ENCODE measurements around the gene IRGC. TPM values are rescaled to one million over a fixed set of nuclear protein-coding genes. Genes with fewer than 3 reads are reported as not detected.

Gene IRGC
- total RNA-seq, 1 donor from 2014 or later = not detected

- H3K9me3 ChIP-seq = no peaks in the 10 kb centered on the region
- intact Hi-C loops (cut with DNase I) = no loop called here
- no peaks in the 10 kb centered on the region for H3K4me1 ChIP-seq
- H3K36me3 ChIP-seq = no peaks in the 10 kb centered on the region
- H3K4me3 ChIP-seq = no peak overlapping the region
- H3K27me3 ChIP-seq = no peaks in the 10 kb centered on the region
- DNase-seq (ENCODE audit: low spot score in 2 of 2) = no peak
- no peak overlapping the region for H3K27ac ChIP-seq
- TF ChIP-seq, protein P1, sequence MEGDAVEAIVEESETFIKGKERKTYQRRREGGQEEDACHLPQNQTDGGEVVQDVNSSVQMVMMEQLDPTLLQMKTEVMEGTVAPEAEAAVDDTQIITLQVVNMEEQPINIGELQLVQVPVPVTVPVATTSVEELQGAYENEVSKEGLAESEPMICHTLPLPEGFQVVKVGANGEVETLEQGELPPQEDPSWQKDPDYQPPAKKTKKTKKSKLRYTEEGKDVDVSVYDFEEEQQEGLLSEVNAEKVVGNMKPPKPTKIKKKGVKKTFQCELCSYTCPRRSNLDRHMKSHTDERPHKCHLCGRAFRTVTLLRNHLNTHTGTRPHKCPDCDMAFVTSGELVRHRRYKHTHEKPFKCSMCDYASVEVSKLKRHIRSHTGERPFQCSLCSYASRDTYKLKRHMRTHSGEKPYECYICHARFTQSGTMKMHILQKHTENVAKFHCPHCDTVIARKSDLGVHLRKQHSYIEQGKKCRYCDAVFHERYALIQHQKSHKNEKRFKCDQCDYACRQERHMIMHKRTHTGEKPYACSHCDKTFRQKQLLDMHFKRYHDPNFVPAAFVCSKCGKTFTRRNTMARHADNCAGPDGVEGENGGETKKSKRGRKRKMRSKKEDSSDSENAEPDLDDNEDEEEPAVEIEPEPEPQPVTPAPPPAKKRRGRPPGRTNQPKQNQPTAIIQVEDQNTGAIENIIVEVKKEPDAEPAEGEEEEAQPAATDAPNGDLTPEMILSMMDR (IDR thresholded peaks at IDR 0.05) = no peak
These were observed 31.6 kb upstream of the IRGC start for GRCh38 chr19:43684326-43684725.

DNA sequence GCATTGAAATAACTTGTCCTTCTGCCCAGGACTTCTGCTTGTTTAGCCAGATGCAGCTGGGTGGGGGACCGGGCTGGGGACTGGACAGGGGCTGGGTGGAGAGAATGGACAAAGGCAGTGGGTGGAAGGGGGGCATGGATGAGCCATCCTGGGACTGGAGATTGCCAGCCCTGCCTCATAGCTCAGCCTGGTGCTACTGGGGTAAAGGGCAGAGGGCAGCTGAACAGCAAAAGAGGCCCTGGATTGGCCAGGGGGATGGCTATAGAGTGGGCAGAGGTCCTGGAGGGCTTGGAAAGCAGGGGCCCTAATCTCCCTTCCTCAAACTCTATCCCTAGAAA, 28.2 kb upstream of the IRGC start:
- no peaks in the 10 kb centered on the region for H3K36me3 ChIP-seq
- intact Hi-C loops (cut with DNase I) = no loop called here
- H3K4me1 ChIP-seq = no peaks in the 10 kb centered on the region
- no peak overlapping the region for H3K4me3 ChIP-seq
- no peak for DNase-seq (ENCODE audit: low spot score in 2 of 2)
- no peak overlapping the region for H3K27ac ChIP-seq
- H3K9me3 ChIP-seq = peaks cover 18 to 24% of the 10 kb centered on the region in 2 donors
- TF ChIP-seq, protein P1 (IDR thresholded peaks at IDR 0.05) = no peak
- no peaks in the 10 kb centered on the region for H3K27me3 ChIP-seq

DNA sequence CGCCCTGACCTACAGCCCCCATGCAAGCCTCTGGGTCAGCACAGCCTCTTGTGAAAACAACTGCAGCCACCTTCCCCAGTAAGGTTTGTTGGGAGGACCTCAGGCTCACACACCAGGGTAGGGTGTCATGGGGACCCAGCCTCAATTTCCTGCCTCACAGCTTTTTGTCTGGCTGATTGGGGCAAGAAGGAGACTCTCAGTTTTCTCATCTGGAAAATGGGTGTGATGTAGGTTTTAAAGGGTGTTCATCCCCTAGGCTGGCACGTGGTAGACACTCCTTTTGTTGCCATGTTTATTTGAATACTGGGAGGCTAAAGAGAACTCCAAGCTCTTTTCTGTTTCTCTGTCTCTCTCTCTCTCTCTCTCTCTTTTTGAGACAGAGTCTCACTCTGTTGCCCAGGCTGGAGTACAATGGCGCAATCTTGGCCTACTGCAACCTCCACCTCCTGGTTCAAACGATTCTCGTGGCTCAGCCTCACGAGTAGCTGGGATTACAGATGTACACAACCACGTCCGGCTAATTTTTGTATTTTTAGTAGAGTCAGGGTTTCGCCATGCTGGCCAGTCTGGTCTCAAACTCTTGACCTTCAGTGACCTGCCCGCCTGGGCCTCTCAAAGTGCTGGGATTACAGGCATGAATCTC, 27.7 kb upstream of the IRGC start:
- Histone ChIP-seq H3K36me3 (no peaks in the 10 kb centered on the region), H3K27ac (no peak overlapping the region), H3K9me3 (peaks cover 18 to 24% of the 10 kb centered on the region in 2 donors), H3K27me3 (no peaks in the 10 kb centered on the region), H3K4me1 (no peaks in the 10 kb centered on the region), H3K4me3 (no peak overlapping the region)
- TF ChIP-seq, protein P1 (IDR thresholded peaks at IDR 0.05) = no peak
- no peak for DNase-seq (ENCODE audit: low spot score in 2 of 2)
- intact Hi-C loops (cut with DNase I) = no loop called here

DNA sequence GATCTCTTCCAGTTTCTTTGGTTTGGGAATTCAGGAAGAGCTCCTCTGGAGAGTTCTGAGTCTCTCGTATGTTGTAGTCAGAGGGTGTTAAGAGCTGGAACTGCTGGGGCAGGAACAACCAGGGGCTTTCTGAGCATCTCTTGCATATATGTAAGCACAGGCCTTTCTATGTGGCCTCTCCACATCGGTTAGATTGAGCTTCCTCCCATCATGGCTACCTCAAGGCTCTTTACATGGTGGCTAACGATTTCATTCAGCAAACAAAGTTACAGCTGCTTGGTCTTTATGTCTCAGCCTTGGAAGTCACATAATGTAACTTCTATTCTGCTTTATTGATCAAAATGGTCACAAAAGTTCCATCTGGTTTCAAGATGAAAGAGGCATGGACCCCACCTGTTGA, 25.4 kb upstream of the IRGC start:
- Histone ChIP-seq H3K27ac (no peak overlapping the region), H3K9me3 (peaks cover 18 to 24% of the 10 kb centered on the region in 2 donors), H3K27me3 (no peaks in the 10 kb centered on the region), H3K36me3 (no peaks in the 10 kb centered on the region), H3K4me1 (no peaks in the 10 kb centered on the region), H3K4me3 (no peak overlapping the region)
- TF ChIP-seq, protein P1 (IDR thresholded peaks at IDR 0.05) = no peak
- intact Hi-C loops (cut with DNase I) = no loop called here
- no peak for DNase-seq (ENCODE audit: low spot score in 2 of 2)

- intact Hi-C loops (cut with DNase I) = no loop called here
- TF ChIP-seq, protein P1 (IDR thresholded peaks at IDR 0.05) = no peak
- no peaks in the 10 kb centered on the region for H3K27me3 ChIP-seq
- no peaks in the 10 kb centered on the region for H3K4me1 ChIP-seq
- no peak for DNase-seq (ENCODE audit: low spot score in 2 of 2)
- no peak overlapping the region for H3K27ac ChIP-seq
- no peak overlapping the region for H3K4me3 ChIP-seq
- peaks cover 18 to 27% of the 10 kb centered on the region in 2 donors for H3K9me3 ChIP-seq
- H3K36me3 ChIP-seq = no peaks in the 10 kb centered on the region
These were observed 25.0 kb upstream of the IRGC start for GRCh38 chr19:43690890-43691289.

DNA sequence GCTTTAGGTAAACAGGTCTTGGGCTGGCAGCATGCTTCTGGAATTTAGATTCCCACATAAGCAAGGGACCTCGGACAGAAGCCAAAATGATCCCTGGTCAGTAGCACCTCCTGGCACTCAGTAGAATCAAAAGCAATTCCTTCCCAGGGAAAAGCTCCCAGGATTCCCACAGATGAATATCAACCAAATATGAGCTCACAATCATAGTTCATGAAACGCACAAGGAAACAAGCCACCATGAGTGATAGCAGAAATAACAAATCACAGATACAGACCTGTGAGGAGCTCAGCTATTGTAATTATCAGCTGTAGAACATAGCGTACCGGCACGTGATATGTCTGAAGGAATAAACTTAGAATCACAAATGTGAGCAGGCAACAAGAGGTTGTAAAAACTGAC, 24.1 kb upstream of the IRGC start:
- H3K4me1 ChIP-seq = no peaks in the 10 kb centered on the region
- TF ChIP-seq, protein P1 (IDR thresholded peaks at IDR 0.05) = no peak
- H3K4me3 ChIP-seq = no peak overlapping the region
- no peak for DNase-seq (ENCODE audit: low spot score in 2 of 2)
- no peaks in the 10 kb centered on the region for H3K27me3 ChIP-seq
- H3K9me3 ChIP-seq = peaks cover 18 to 32% of the 10 kb centered on the region in 2 donors
- no peak overlapping the region for H3K27ac ChIP-seq
- intact Hi-C loops (cut with DNase I) = no loop called here
- H3K36me3 ChIP-seq = no peaks in the 10 kb centered on the region

Measured in ascending aorta (tissue), 2 donors.